Thyroid gland (tissue), 4 donors: Measurements from ENCODE around the gene HOXC6. TPM values are rescaled to one million over a fixed set of nuclear protein-coding genes. Genes with fewer than 3 reads are reported as not detected.

ENCODE experiments used
- DNase-seq, 2 donors: peaks; one replicate each; pipeline ENCODE4 v3.0.0-alpha.2; 2019
- H3K27ac ChIP-seq, 3 donors: fragments of 200-600 bp; sonication (generic); 1 replicate in 2 of 3; 2 replicates in 1 of 3; pipeline ENCODE4 v1.5.1; 2016 to 2019; ENCODE audit warnings: mild to moderate bottlenecking in 1 of 3, moderate library complexity in 1 of 3
- H3K27me3 ChIP-seq: fragments of 200-600 bp; sonication (generic); one replicate; pipeline ENCODE4 v1.5.1; 2019
- H3K36me3 ChIP-seq, 2 donors: fragments of 200-600 bp; sonication (generic); one replicate each; pipeline ENCODE4 v1.5.1; 2016 to 2019
- H3K4me1 ChIP-seq, 2 donors: fragments of 200-600 bp; sonication (generic); one replicate each; pipeline ENCODE4 v1.5.1; 2017 to 2019
- H3K4me3 ChIP-seq, 3 donors: fragments of 200-600 bp; sonication (generic); replicated peaks in 1 of 3; 1 replicate in 2 of 3; 2 replicates in 1 of 3; pipeline ENCODE4 v1.5.1; 2016; ENCODE audit warnings: mild to moderate bottlenecking in 1 of 3
- H3K9me3 ChIP-seq: fragments of 200-600 bp; sonication (generic); one replicate; pipeline ENCODE4 v1.5.1; 2017
- CTCF ChIP-seq, 6 experiments: fragments of 200-600 bp in 3 of 6; fragments of 450-650 bp in 3 of 6; sonication (generic) in 3 of 6; IDR thresholded peaks; one replicate each; pipeline ENCODE4 v1.5.1; 2016 to 2019; ENCODE audit warnings: antibody characterized with exemption in 6 of 6, mild to moderate bottlenecking in 2 of 6, inconsistent platforms in 1 of 6, moderate library complexity in 1 of 6
- POLR2A ChIP-seq, 2 donors: fragments of 450-650 bp; IDR thresholded peaks; one replicate each; pipeline ENCODE4 v1.6.1; 2017; ENCODE audit warnings: antibody characterized with exemption in 2 of 2, mild to moderate bottlenecking in 2 of 2, moderate library complexity in 1 of 2
- WGBS, 2 donors: methylation state at CpG; one replicate each; pipeline ENCODE4 v1.1.5; 2017; 5-methylcytosine and 5-hydroxymethylcytosine counted together
- intact Hi-C: fragments of 100-400 bp; cut with DNase I; formaldehyde crosslinking; loops from one replicate; pipeline ENCODE4 v1.15.1; 2023
- total RNA-seq, 4 donors: library from RNA; depleted of rRNA; stranded (reverse); fragments of >200 nt; gene quantifications; one replicate each; pipeline ENCODE4 v1.2.3, GENCODE V29; 2016

Gene HOXC6
- total RNA-seq, 4 donors from 2014 or later: not detected

- 47 to 54% methylated on average over 5 of the region's 5 CpGs for WGBS, 2 donors
- H3K4me1 ChIP-seq: peaks cover 0 to 25% of the 10 kb centered on the region in 2 donors
- no peak overlapping the region for H3K27ac ChIP-seq
- peaks cover 21% of the 10 kb centered on the region for H3K27me3 ChIP-seq
- H3K9me3 ChIP-seq: no peaks in the 10 kb centered on the region
- no peak for TF ChIP-seq POLR2A (IDR thresholded peaks at IDR 0.05)
- no peak for TF ChIP-seq CTCF (IDR thresholded peaks at IDR 0.05)
- intact Hi-C loops: no loop called here
- no peak overlapping the region for H3K4me3 ChIP-seq
- DNase-seq: no peak
- H3K36me3 ChIP-seq: no peaks in the 10 kb centered on the region
These were observed 10.1 kb downstream of the HOXC6 start for GRCh38 chr12:54038284-54038870.

- Histone ChIP-seq H3K36me3 (no peaks in the 10 kb centered on the region), H3K4me1 (peaks cover 0 to 20% of the 10 kb centered on the region in 2 donors), H3K27ac (no peak overlapping the region), H3K4me3 (no peak overlapping the region), H3K27me3 (peaks cover 15% of the 10 kb centered on the region), H3K9me3 (no peaks in the 10 kb centered on the region)
- DNase-seq: no peak
- no peak for TF ChIP-seq POLR2A (IDR thresholded peaks at IDR 0.05)
- TF ChIP-seq CTCF (IDR thresholded peaks at IDR 0.05): no peak
- WGBS, 2 donors: 13 to 15% methylated on average over 9 of the region's 9 CpGs
- intact Hi-C loops: no loop called here
These were observed 10.7 kb downstream of the HOXC6 start for GRCh38 chr12:54038871-54039414.

- Histone ChIP-seq H3K4me3 (no peak overlapping the region), H3K27me3 (peaks cover 9% of the 10 kb centered on the region), H3K9me3 (no peaks in the 10 kb centered on the region), H3K27ac (no peak overlapping the region), H3K36me3 (no peaks in the 10 kb centered on the region), H3K4me1 (peaks cover 0 to 14% of the 10 kb centered on the region in 2 donors)
- no peak for TF ChIP-seq CTCF (IDR thresholded peaks at IDR 0.05)
- TF ChIP-seq POLR2A (IDR thresholded peaks at IDR 0.05): no peak
- DNase-seq: no peak
- 6 to 10% methylated on average over 16 of the region's 16 CpGs for WGBS, 2 donors
- intact Hi-C loops: no loop called here
These were observed 11.3 kb downstream of the HOXC6 start for GRCh38 chr12:54039417-54040147.

GRCh38 chr12:54040148-54040494 is 11.9 kb downstream of the HOXC6 start:
- WGBS, 2 donors: 31 to 37% methylated on average over 4 of the region's 4 CpGs
- Histone ChIP-seq H3K27me3 (peaks cover 9% of the 10 kb centered on the region), H3K9me3 (no peaks in the 10 kb centered on the region), H3K4me3 (no peak overlapping the region), H3K36me3 (no peaks in the 10 kb centered on the region), H3K27ac (no peak overlapping the region), H3K4me1 (peaks cover 0 to 14% of the 10 kb centered on the region in 2 donors)
- TF ChIP-seq CTCF (IDR thresholded peaks at IDR 0.05) (no peak), POLR2A (IDR thresholded peaks at IDR 0.05) (no peak)
- intact Hi-C loops: no loop called here
- no peak for DNase-seq

GRCh38 chr12:54040648-54041047 is 12.4 kb downstream of the HOXC6 start:
- intact Hi-C loops: no loop called here
- TF ChIP-seq POLR2A (IDR thresholded peaks at IDR 0.05): no peak
- TF ChIP-seq CTCF (IDR thresholded peaks at IDR 0.05): no peak
- WGBS, 2 donors: 58 to 59% methylated on average over 3 of the region's 3 CpGs
- DNase-seq: no peak
- no peak overlapping the region for H3K27ac ChIP-seq
- peaks cover 0 to 14% of the 10 kb centered on the region in 2 donors for H3K4me1 ChIP-seq
- H3K4me3 ChIP-seq: no peak overlapping the region
- H3K36me3 ChIP-seq: no peaks in the 10 kb centered on the region
- no peaks in the 10 kb centered on the region for H3K9me3 ChIP-seq
- peaks cover 9% of the 10 kb centered on the region for H3K27me3 ChIP-seq
